Gastrocnemius medialis (tissue), 4 donors: ENCODE data around the gene TXNRD3. TPM values are rescaled to one million over a fixed set of nuclear protein-coding genes. Genes with fewer than 3 reads are reported as not detected.

ENCODE experiments used
- ATAC-seq, 2 donors: fragments of 150-250 bp; one replicate each; pipeline ENCODE4 v1.9.1; 2016
- DNase-seq, 2 donors: peaks; one replicate each; pipeline ENCODE4 v3.0.0-alpha.2; 2019
- H3K27ac ChIP-seq, 4 donors: fragments of 200-600 bp; sonication (generic); 1 replicate in 1 of 4; 2 replicates in 3 of 4; pipeline ENCODE4 v1.5.1; 2016 to 2018; ENCODE audit warnings: mild to moderate bottlenecking in 2 of 4, moderate library complexity in 1 of 4
- H3K27me3 ChIP-seq, 3 donors: fragments of 200-600 bp; sonication (generic) in 2 of 3; 1 replicate in 1 of 3; 2 replicates in 2 of 3; pipeline versions ENCODE4 v1.5.1 to v1.6.0; 2016 to 2019; ENCODE audit warnings: mild to moderate bottlenecking in 1 of 3, moderate library complexity in 1 of 3
- H3K36me3 ChIP-seq, 2 donors: fragments of 200-600 bp; sonication (generic) in 1 of 2; one replicate each; pipeline ENCODE4 v1.5.1; 2017 to 2018
- H3K4me1 ChIP-seq, 2 donors: fragments of 200-600 bp; sonication (generic) in 1 of 2; one replicate each; pipeline ENCODE4 v1.5.1; 2016 to 2017; ENCODE audit warnings: mild to moderate bottlenecking in 2 of 2
- H3K4me3 ChIP-seq, 4 donors: fragments of 200-600 bp; sonication (generic) in 3 of 4; 1 replicate in 1 of 4; 2 replicates in 3 of 4; pipeline ENCODE4 v1.5.1; 2016 to 2019; ENCODE audit warnings: mild to moderate bottlenecking in 2 of 4
- H3K9me3 ChIP-seq, 3 donors: fragments of 200-600 bp; sonication (generic) in 2 of 3; 1 replicate in 1 of 3; 2 replicates in 2 of 3; pipeline ENCODE4 v1.5.1; 2016 to 2019
- CTCF ChIP-seq, 5 experiments: fragments of 450-650 bp in 3 of 5; fragments of 200-600 bp in 2 of 5; sonication (generic) in 2 of 5; IDR thresholded peaks in 4 of 5; conservative IDR thresholded peaks in 1 of 5; 1 replicate in 4 of 5; 2 replicates in 1 of 5; pipeline ENCODE4 v1.5.1; 2016 to 2019; ENCODE audit warnings: antibody characterized with exemption in 5 of 5, mild to moderate bottlenecking in 3 of 5, moderate library complexity in 3 of 5
- POLR2A ChIP-seq, 2 donors: fragments of 450-650 bp; IDR thresholded peaks; one replicate each; pipeline ENCODE4 v1.6.1; 2017; ENCODE audit warnings: antibody characterized with exemption in 2 of 2, mild to moderate bottlenecking in 2 of 2, moderate library complexity in 2 of 2
- in situ Hi-C, 4 donors: fragments of 200-750 bp; cut with MboI; loops; one replicate each; pipeline versions ENCODE4 v1.15.0 to v1.8.0; 2017; ENCODE audit warnings: low sequenced_read_pairs in 4 of 4
- intact Hi-C: fragments of 100-400 bp; cut with DNase I; formaldehyde crosslinking; loops from one replicate; pipeline ENCODE4 v1.15.1; 2023; ENCODE audit warnings: low total_unique reads
- total RNA-seq, 4 donors: library from RNA; depleted of rRNA; stranded (reverse); fragments of >200 nt; gene quantifications; one replicate each; pipeline versions ENCODE4 v1.1.0 to v1.2.3, GENCODE V29; 2016

TXNRD3 gene
- total RNA-seq, 4 donors from 2014 or later, result 2.5 to 7.0 (median 4.5) TPM

GRCh38 chr3:126668450-126669401, 13.8 kb upstream of the TXNRD3 start:
- no peak for ATAC-seq
- no peaks in the 10 kb centered on the region for H3K36me3 ChIP-seq
- DNase-seq, result no peak
- H3K9me3 ChIP-seq, result no peaks in the 10 kb centered on the region
- no peaks in the 10 kb centered on the region for H3K4me1 ChIP-seq
- in situ Hi-C loops, result no loop called here
- H3K27ac ChIP-seq, result no peak overlapping the region
- H3K27me3 ChIP-seq, result no peaks in the 10 kb centered on the region
- no peak for TF ChIP-seq POLR2A (IDR thresholded peaks at IDR 0.05)
- TF ChIP-seq CTCF (IDR thresholded peaks at IDR 0.05 in 4 of 5, conservative IDR thresholded peaks at IDR 0.05 in 1 of 5), result no peak
- H3K4me3 ChIP-seq, result no peak overlapping the region
- intact Hi-C loops, result no loop called here

GRCh38 chr3:126667631-126668449, 12.9 kb upstream of the TXNRD3 start:
- Histone ChIP-seq H3K4me1 (no peaks in the 10 kb centered on the region), H3K36me3 (no peaks in the 10 kb centered on the region), H3K27me3 (no peaks in the 10 kb centered on the region), H3K27ac (no peak overlapping the region), H3K4me3 (no peak overlapping the region), H3K9me3 (no peaks in the 10 kb centered on the region)
- in situ Hi-C loops, result no loop called here
- intact Hi-C loops, result no loop called here
- no peak for ATAC-seq
- TF ChIP-seq POLR2A (IDR thresholded peaks at IDR 0.05) (no peak), CTCF (IDR thresholded peaks at IDR 0.05 in 4 of 5, conservative IDR thresholded peaks at IDR 0.05 in 1 of 5) (no peak)
- DNase-seq, result no peak

GRCh38 chr3:126666658-126667528, 12.0 kb upstream of the TXNRD3 start:
- Histone ChIP-seq H3K4me3 (no peak overlapping the region), H3K36me3 (no peaks in the 10 kb centered on the region), H3K27ac (no peak overlapping the region), H3K27me3 (no peaks in the 10 kb centered on the region), H3K4me1 (no peaks in the 10 kb centered on the region), H3K9me3 (no peaks in the 10 kb centered on the region)
- intact Hi-C loops, result no loop called here
- ATAC-seq (no peak), DNase-seq (no peak)
- TF ChIP-seq POLR2A (IDR thresholded peaks at IDR 0.05), result no peak
- no peak for TF ChIP-seq CTCF (IDR thresholded peaks at IDR 0.05 in 4 of 5, conservative IDR thresholded peaks at IDR 0.05 in 1 of 5)
- in situ Hi-C loops, result no loop called here

GRCh38 chr3:126665959-126666657, 11.2 kb upstream of the TXNRD3 start:
- Histone ChIP-seq H3K4me3 (no peak overlapping the region), H3K27ac (no peak overlapping the region), H3K36me3 (no peaks in the 10 kb centered on the region), H3K9me3 (no peaks in the 10 kb centered on the region), H3K27me3 (no peaks in the 10 kb centered on the region), H3K4me1 (no peaks in the 10 kb centered on the region)
- no peak for TF ChIP-seq POLR2A (IDR thresholded peaks at IDR 0.05)
- TF ChIP-seq CTCF (IDR thresholded peaks at IDR 0.05 in 4 of 5, conservative IDR thresholded peaks at IDR 0.05 in 1 of 5), result no peak
- in situ Hi-C loops, result no loop called here
- DNase-seq (no peak), ATAC-seq (no peak)
- intact Hi-C loops, result no loop called here
